Right forelimb (tissue), 1 donor: ENCODE results near the gene RNF217.

Experiments used
- DNase-seq: peaks from one replicate; pipeline ENCODE4 v3.0.0-alpha.2; 2018

RNF217 gene

GRCh38 chr6:124990988-124991387 lies 28.8 kb downstream of the RNF217 start:
- no peak for DNase-seq

GRCh38 chr6:124991764-124992295 lies 29.6 kb downstream of the RNF217 start:
- DNase-seq, result no peak

- no peak for DNase-seq
These were observed 31.1 kb downstream of the RNF217 start for GRCh38 chr6:124993327-124993726.

- no peak for DNase-seq
These were observed 32.4 kb downstream of the RNF217 start for GRCh38 chr6:124994648-124995047.

- no peak for DNase-seq
These were observed 32.9 kb downstream of the RNF217 start for GRCh38 chr6:124995131-124995530.

- DNase-seq, result no peak
These were observed 33.5 kb downstream of the RNF217 start for GRCh38 chr6:124995645-124996325.

GRCh38 chr6:124996411-124996810 lies 34.2 kb downstream of the RNF217 start:
- no peak for DNase-seq

GRCh38 chr6:124997196-124997875 lies 35.1 kb downstream of the RNF217 start:
- DNase-seq, result no peak

GRCh38 chr6:124999105-124999764 lies 37.0 kb downstream of the RNF217 start:
- no peak for DNase-seq

- DNase-seq, result no peak
These were observed 39.6 kb downstream of the RNF217 start for GRCh38 chr6:125001684-125002405.

- no peak for DNase-seq
These were observed 40.1 kb downstream of the RNF217 start for GRCh38 chr6:125002406-125002741.

- no peak for DNase-seq
These were observed 40.8 kb downstream of the RNF217 start for GRCh38 chr6:125003070-125003469.

GRCh38 chr6:125004198-125004597 lies 42.0 kb downstream of the RNF217 start:
- no peak for DNase-seq

- DNase-seq, result no peak
These were observed 42.8 kb downstream of the RNF217 start for GRCh38 chr6:125004797-125005595.

- no peak for DNase-seq
These were observed 46.0 kb downstream of the RNF217 start for GRCh38 chr6:125008261-125008703.

GRCh38 chr6:125008957-125009356 lies 46.7 kb downstream of the RNF217 start:
- DNase-seq, result no peak

- no peak for DNase-seq
These were observed 47.3 kb downstream of the RNF217 start for GRCh38 chr6:125009578-125009977.

GRCh38 chr6:125013938-125014660 lies 51.9 kb downstream of the RNF217 start:
- no peak for DNase-seq

GRCh38 chr6:125014661-125014957 lies 52.4 kb downstream of the RNF217 start:
- DNase-seq, result no peak

- no peak for DNase-seq
These were observed 52.9 kb downstream of the RNF217 start for GRCh38 chr6:125015152-125015551.

- no peak for DNase-seq
These were observed 55.9 kb downstream of the RNF217 start for GRCh38 chr6:125018136-125018535.

- no peak for DNase-seq
These were observed 57.0 kb downstream of the RNF217 start for GRCh38 chr6:125019281-125019680.
